Measurements from ENCODE around the gene SLC22A4.

The SLC22A4 gene

DNA sequence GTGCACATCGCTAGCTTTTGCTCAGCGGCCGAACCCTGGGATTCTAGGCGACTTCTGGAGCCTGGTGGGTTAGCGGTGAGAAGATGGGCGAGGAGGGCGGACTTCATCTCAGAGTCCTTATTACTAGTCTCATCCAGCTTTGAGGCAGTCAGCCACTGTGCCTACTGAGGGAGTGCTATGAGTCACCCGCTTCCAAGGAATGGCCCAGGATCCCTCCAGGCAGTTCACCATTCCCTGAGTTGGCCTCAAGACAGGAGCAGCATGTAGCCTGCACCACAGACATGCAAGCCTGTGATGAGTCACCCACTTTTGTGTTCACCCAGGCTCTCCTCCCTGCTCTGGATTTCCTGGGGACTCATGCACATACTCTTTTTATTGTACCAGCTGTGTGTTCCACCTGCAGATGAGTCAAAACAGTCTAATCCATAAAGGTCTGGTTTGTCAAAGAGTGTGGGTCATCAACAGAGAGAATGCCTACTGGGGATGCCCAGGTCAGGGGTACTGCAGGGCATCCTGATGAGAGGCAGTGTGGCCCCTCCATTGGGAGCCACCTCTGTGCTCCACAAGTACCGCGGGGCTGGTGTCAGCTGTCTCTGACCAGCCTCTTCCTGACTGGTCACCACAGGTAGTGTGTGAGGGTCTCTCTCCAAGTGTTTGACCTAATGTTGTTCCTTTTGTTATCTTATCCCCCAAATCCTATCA, 95.5 kb downstream of the SLC22A4 start:
- in situ Hi-C loops (cut with MboI; ENCODE audit: low sequenced_read_pairs, unreplicated experiment), result loop anchor here (5.0 to 10.0 kb wide), 2 partner anchors 108 to 435 kb away; no protein-coding TSS in a partner anchor

DNA sequence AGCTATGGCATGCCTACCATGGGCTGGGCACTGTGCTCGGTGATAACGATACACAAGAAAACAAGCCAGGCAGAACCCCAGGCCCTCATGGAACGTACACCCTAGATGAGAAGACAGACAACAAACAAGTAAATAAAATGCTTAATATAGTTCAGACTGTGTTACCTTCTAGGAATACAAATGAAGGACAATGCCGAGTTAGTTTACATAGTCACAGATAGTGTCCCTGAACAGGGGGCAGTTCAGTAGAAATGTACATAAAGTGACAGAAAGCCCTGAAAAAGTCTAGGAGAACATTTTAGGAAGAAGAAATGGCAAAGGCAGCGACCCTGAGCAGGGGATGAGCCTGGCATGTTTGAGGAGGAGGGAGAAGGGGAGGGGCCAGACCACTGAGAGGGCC, 97.1 kb downstream of the SLC22A4 start:
- no peak for DNase-seq (ENCODE audit: low spot score)
- TF ChIP-seq, protein P1, sequence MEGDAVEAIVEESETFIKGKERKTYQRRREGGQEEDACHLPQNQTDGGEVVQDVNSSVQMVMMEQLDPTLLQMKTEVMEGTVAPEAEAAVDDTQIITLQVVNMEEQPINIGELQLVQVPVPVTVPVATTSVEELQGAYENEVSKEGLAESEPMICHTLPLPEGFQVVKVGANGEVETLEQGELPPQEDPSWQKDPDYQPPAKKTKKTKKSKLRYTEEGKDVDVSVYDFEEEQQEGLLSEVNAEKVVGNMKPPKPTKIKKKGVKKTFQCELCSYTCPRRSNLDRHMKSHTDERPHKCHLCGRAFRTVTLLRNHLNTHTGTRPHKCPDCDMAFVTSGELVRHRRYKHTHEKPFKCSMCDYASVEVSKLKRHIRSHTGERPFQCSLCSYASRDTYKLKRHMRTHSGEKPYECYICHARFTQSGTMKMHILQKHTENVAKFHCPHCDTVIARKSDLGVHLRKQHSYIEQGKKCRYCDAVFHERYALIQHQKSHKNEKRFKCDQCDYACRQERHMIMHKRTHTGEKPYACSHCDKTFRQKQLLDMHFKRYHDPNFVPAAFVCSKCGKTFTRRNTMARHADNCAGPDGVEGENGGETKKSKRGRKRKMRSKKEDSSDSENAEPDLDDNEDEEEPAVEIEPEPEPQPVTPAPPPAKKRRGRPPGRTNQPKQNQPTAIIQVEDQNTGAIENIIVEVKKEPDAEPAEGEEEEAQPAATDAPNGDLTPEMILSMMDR (IDR thresholded peaks at IDR 0.05; ENCODE audit: borderline replicate concordance, control extremely low read depth, extremely low read depth, insufficient read depth, missing control alignments), result no peak
- in situ Hi-C loops (cut with MboI; ENCODE audit: low sequenced_read_pairs, unreplicated experiment), result loop anchor here (5.0 kb wide), 1 partner anchor 106 kb away; no protein-coding TSS in a partner anchor

More for the DNA sequence above, 95.5 kb downstream of the SLC22A4 start:
- no peak for DNase-seq (ENCODE audit: low spot score)
- TF ChIP-seq, protein P1 (IDR thresholded peaks at IDR 0.05; ENCODE audit: borderline replicate concordance, control extremely low read depth, extremely low read depth, insufficient read depth, missing control alignments), result no peak

DNA sequence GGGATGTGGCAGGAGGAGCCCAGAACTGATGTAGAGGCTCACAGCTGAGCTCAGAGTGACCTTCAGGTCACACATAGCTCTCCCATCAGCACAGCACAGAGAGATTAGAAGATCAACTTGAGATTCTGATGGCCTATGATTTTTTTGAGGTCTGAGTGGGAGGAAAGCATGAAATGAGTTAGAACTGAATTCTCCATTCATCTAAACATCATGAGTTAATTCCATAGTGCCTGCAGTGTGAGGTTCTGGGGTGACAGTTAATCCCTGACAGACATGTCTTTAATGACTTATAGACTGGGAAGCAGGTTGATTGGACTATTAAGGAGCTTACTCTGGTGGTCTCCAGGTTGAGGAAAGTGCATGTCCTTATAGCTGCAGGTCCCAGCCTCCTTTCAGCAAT, 97.7 kb downstream of the SLC22A4 start:
- TF ChIP-seq, protein P1 (IDR thresholded peaks at IDR 0.05; ENCODE audit: borderline replicate concordance, control extremely low read depth, extremely low read depth, insufficient read depth, missing control alignments), result no peak
- in situ Hi-C loops (cut with MboI; ENCODE audit: low sequenced_read_pairs, unreplicated experiment), result loop anchor here (5.0 kb wide), 1 partner anchor 105 kb away; no protein-coding TSS in a partner anchor
- DNase-seq (ENCODE audit: low spot score), result no peak

DNA sequence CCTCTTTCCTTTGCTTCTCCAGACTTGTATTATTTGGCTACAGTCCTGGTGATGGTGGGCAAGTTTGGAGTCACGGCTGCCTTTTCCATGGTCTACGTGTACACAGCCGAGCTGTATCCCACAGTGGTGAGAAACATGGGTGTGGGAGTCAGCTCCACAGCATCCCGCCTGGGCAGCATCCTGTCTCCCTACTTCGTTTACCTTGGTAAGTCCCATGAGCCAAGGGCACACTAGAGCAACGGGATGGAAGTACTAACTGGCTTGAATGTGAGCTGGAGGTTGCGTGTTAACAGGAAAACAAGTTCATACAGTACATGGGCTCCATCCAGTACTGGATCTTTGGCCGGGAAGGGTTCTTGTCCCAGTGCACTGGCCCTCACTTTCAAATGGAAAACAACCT, 98.2 kb downstream of the SLC22A4 start:
- TF ChIP-seq, protein P1 (IDR thresholded peaks at IDR 0.05; ENCODE audit: borderline replicate concordance, control extremely low read depth, extremely low read depth, insufficient read depth, missing control alignments), result no peak
- in situ Hi-C loops (cut with MboI; ENCODE audit: low sequenced_read_pairs, unreplicated experiment), result loop anchor here (5.0 kb wide), 1 partner anchor 105 kb away; no protein-coding TSS in a partner anchor
- DNase-seq (ENCODE audit: low spot score), result no peak

DNA sequence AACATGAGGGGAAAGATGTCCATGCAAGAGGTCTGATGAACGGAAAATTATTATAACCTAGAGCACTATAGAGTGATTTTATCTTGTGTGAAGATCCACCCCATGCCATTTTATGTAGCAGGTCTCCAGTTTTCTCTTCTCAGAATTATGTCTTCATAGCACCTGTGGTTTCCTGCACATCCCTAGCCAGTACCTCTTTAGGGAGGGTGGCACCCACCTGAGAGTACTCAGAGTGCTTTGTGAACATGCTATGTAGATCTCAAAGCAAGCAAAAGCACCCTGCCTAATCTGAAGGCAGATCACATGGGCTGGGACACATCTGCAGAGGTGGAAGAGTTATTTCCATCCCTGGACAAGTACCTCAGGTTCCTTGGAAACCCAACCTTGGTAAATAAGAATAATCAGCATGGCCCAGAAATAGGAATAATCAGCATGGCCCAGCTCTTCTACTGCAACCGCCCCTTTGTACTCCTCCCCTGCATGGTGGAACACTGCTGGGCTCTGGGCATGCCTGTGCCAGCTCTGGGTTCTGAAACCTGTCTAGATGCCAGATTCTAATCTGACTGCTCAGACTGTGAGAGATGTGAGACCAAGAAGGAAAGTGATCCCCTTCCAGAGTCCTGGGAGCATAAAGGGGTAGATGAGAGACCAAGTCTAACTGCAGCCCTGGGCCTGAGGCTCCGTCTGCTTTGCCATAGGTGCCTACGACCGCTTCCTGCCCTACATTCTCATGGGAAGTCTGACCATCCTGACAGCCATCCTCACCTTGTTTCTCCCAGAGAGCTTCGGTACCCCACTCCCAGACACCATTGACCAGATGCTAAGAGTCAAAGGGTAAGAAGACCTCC, 99.0 kb downstream of the SLC22A4 start:
- in situ Hi-C loops (cut with MboI; ENCODE audit: low sequenced_read_pairs, unreplicated experiment), result loop anchor here (5.0 kb wide), 1 partner anchor 104 kb away; no protein-coding TSS in a partner anchor
- DNase-seq (ENCODE audit: low spot score), result no peak
- TF ChIP-seq, protein P1 (IDR thresholded peaks at IDR 0.05; ENCODE audit: borderline replicate concordance, control extremely low read depth, extremely low read depth, insufficient read depth, missing control alignments), result no peak
